LHCN-M2 (cell line): Measurements from ENCODE around the gene FNDC3B. TPM values are rescaled to one million over a fixed set of nuclear protein-coding genes. Genes with fewer than 3 reads are reported as not detected.

Experiments
- DNase-seq: peaks from one replicate; pipeline ENCODE4 v3.0.0-alpha.2; 2012; ENCODE audit warnings: low read depth
- total RNA-seq: library from RNA; depleted of rRNA; stranded (reverse); fragments of >200 nt; gene quantifications from 2 replicates; pipeline ENCODE4 v1.2.3, GENCODE V29; 2014

FNDC3B gene
- total RNA-seq, 1 experiment from 2014 or later, result 40.4 TPM

- DNase-seq, result no peak
These were observed 291.0 kb downstream of the FNDC3B start for GRCh38 chr3:172330413-172330812.

- peak; percentile 54 for DNase-seq
These were observed 293.1 kb downstream of the FNDC3B start for GRCh38 chr3:172332256-172333041.

- no peak for DNase-seq
These were observed 293.6 kb downstream of the FNDC3B start for GRCh38 chr3:172333042-172333377.

GRCh38 chr3:172333692-172334457 is 294.5 kb downstream of the FNDC3B start:
- no peak for DNase-seq

- DNase-seq, result no peak
These were observed 295.4 kb downstream of the FNDC3B start for GRCh38 chr3:172334671-172335207.

- DNase-seq, result no peak
These were observed 300.5 kb downstream of the FNDC3B start for GRCh38 chr3:172339892-172340291.

GRCh38 chr3:172340583-172340982 is 301.2 kb downstream of the FNDC3B start:
- no peak for DNase-seq

GRCh38 chr3:172341482-172342059 is 302.2 kb downstream of the FNDC3B start:
- DNase-seq, result peak; percentile 59

- no peak for DNase-seq
These were observed 302.8 kb downstream of the FNDC3B start for GRCh38 chr3:172342097-172342659.

GRCh38 chr3:172343117-172343516 is 303.7 kb downstream of the FNDC3B start:
- DNase-seq, result no peak

GRCh38 chr3:172343979-172344378 is 304.6 kb downstream of the FNDC3B start:
- no peak for DNase-seq

GRCh38 chr3:172346161-172346560 is 306.8 kb downstream of the FNDC3B start:
- DNase-seq, result no peak

GRCh38 chr3:172347895-172348679 is 308.7 kb downstream of the FNDC3B start:
- DNase-seq, result no peak

- DNase-seq, result no peak
These were observed 312.6 kb downstream of the FNDC3B start for GRCh38 chr3:172351895-172352466.

- no peak for DNase-seq
These were observed 313.4 kb downstream of the FNDC3B start for GRCh38 chr3:172352786-172353185.

GRCh38 chr3:172354931-172355499 is 315.6 kb downstream of the FNDC3B start:
- no peak for DNase-seq

- peak; percentile 90 for DNase-seq
These were observed 316.5 kb downstream of the FNDC3B start for GRCh38 chr3:172355836-172356235.

GRCh38 chr3:172356427-172356826 is 317.0 kb downstream of the FNDC3B start:
- DNase-seq, result no peak

GRCh38 chr3:172357850-172358754 is 318.7 kb downstream of the FNDC3B start:
- peak; percentile 59 for DNase-seq
